ENCODE data around the gene FAM111B.

Gene FAM111B

DNA sequence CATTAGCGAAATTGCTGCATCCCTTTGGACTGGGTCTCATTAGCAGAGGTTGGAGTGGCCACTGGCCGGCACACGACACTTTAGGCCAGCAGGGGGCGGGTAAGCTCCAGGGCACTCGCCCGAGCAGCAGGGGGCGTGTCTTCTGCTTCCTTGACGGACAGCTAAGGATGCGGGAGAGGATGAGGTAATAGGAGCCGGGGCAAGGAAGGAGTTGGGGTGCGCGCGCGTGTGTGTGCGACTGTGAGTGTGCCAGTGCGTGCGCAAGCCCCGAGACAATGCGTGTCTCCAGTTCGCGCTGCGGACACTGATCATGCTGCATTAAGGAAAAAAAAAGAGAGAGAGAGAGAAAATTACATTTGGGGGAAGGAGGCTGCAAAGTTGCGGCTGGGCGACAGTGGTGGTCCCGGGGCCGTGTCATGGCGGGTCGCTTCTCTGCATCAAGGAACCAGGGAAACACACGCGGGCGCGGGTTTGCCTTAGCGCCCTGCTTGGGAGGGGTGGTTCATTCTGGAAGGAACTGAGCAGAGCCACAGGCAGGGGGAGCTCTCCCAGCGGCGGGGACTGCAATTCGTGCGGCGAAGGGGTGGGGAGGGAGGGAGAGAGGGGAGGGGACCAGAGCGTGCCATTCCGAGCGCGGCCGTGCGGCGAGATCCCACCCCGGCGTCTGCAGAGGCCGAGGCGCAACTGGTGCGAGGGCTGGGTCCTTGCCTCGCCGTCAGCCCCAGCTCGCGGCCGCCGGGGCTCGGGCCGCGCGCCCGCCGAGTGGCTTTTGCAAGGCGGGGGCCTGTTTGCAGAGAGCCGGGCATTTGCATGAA is 64.7 kb downstream of the FAM111B start, which contains the start of gene DTX4:
Gene DTX4, plus strand, starts transcription at position 625 of the 815 bp plus-strand sequence. CDS start 464 bp downstream, outside the sequence.
- peak within 1 kb of the TSS; percentile 92 for H3K4me2 ChIP-seq (ENCODE audit: insufficient read depth, low read length, poor library complexity, severe bottlenecking)
- no peak within 1 kb of the TSS for H4K91ac ChIP-seq (ENCODE audit: low read depth, low read length, poor library complexity)
- DNase-seq (ENCODE audit: low spot score): peak; percentile 93
- peak within 1 kb of the TSS; percentile 97 for H3K9ac ChIP-seq (ENCODE audit: low read depth, low read length, poor library complexity)
- peaks cover 17 to 20% of the 10 kb centered on the region in 2 donors for H3K4me1 ChIP-seq (ENCODE audit: control insufficient read depth in 2 of 2, insufficient read depth in 1 of 2, low read depth in 1 of 2, low read length in 2 of 2)
- H3K4me3 ChIP-seq (ENCODE audit: low read length in 2 of 2): peak within 1 kb of the TSS; percentile 86 to 95
- H2BK15ac ChIP-seq (ENCODE audit: low read length): peak within 1 kb of the TSS; percentile 91
- no peaks in the 10 kb centered on the region for H3K27me3 ChIP-seq (ENCODE audit: control insufficient read depth in 3 of 3, insufficient read depth in 3 of 3, low read depth in 1 of 3, low read length in 3 of 3)
- peak within 1 kb of the TSS; percentile 99 for H3K14ac ChIP-seq (ENCODE audit: low read length)
- H3K4ac ChIP-seq (ENCODE audit: low read length): no peak within 1 kb of the TSS
- peaks cover 5% of the 10 kb centered on the region for H3K79me1 ChIP-seq (ENCODE audit: low read depth, low read length)
- peak within 1 kb of the TSS; percentile 99 for H3K18ac ChIP-seq (ENCODE audit: low read length)
- H2AK5ac ChIP-seq (ENCODE audit: low read depth, low read length): peak within 1 kb of the TSS; percentile 98
- H2BK12ac ChIP-seq (ENCODE audit: low read length): peak within 1 kb of the TSS; percentile 98
- peaks cover 3 to 21% of the 10 kb centered on the region in 2 donors for H3K36me3 ChIP-seq (replicated peaks in 1 of 2; ENCODE audit: control insufficient read depth in 2 of 2, insufficient read depth in 2 of 2, low read length in 2 of 2)
- no CpG with 5 or more reads among the region's 64 CpGs for WGBS, 2 donors (ENCODE audit: extremely low coverage in 2 of 2, insufficient read length in 2 of 2, insufficient replicate concordance in 1 of 2)
- H3K23ac ChIP-seq (ENCODE audit: low read depth, low read length, poor library complexity): peak within 1 kb of the TSS; percentile 89
- peak within 1 kb of the TSS; percentile 82 for H2BK120ac ChIP-seq (ENCODE audit: low read depth, low read length)
- no peak within 1 kb of the TSS for H4K8ac ChIP-seq (ENCODE audit: low read depth, low read length)
- H3K9me3 ChIP-seq (replicated peaks in 1 of 2; ENCODE audit: control insufficient read depth in 2 of 2, insufficient read depth in 1 of 2, low read depth in 1 of 2, low read length in 2 of 2): peaks cover 0 to 5% of the 10 kb centered on the region in 2 donors
- peak within 1 kb of the TSS; percentile 89 for H2AFZ ChIP-seq (ENCODE audit: low read length)
- peak within 1 kb of the TSS; percentile 89 for H3K27ac ChIP-seq (replicated peaks; ENCODE audit: low read length)
- H2BK5ac ChIP-seq (ENCODE audit: low read length): peak within 1 kb of the TSS; percentile 97

DNA sequence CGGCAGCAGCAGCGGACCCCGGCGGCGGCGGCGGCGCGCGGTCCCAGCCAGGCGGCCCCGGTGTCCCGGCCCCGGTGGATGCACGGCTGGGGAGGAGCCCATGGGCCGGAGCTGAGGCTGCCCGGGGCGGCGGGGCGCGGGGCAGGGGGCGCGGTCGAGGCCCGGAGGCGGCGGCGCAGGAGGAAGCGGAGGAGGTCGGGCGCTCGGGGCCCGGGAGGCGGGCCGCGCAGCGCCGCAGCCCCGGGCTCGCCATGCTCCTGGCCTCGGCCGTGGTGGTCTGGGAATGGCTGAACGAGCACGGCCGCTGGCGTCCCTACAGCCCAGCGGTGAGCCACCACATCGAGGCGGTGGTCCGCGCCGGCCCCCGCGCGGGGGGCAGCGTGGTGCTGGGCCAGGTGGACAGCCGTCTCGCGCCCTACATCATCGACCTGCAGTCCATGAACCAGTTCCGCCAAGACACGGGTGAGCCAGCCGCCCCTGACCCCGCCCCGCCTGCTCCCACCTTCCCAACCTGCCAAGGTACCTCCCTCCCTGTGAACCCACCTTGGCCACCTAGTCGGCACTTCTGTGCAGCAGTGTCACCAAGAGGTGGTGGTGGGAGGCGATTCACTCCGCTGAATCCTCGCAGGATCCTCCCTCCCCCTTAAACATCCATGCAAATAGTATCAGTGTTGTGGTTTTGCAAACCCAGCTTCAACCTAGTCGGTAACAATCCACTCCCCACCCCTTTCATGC is 65.5 kb downstream of the FAM111B start:
- Histone ChIP-seq H3K14ac (ENCODE audit: low read length) (peak overlapping the region; percentile 99), H3K4me2 (ENCODE audit: insufficient read depth, low read length, poor library complexity, severe bottlenecking) (peak overlapping the region; percentile 91), H2BK15ac (ENCODE audit: low read length) (peak overlapping the region; percentile 24), H3K4ac (ENCODE audit: low read length) (no peak overlapping the region), H3K79me1 (ENCODE audit: low read depth, low read length) (peaks cover 6% of the 10 kb centered on the region), H3K4me3 (ENCODE audit: low read length in 2 of 2) (peak overlapping the region; percentile 86 to 95), H2AK5ac (ENCODE audit: low read depth, low read length) (peak overlapping the region; percentile 41), H3K18ac (ENCODE audit: low read length) (peak overlapping the region; percentile 99), H3K4me1 (ENCODE audit: control insufficient read depth in 2 of 2, insufficient read depth in 1 of 2, low read depth in 1 of 2, low read length in 2 of 2) (peaks cover 17 to 20% of the 10 kb centered on the region in 2 donors), H3K23ac (ENCODE audit: low read depth, low read length, poor library complexity) (peak overlapping the region; percentile 89), H2BK5ac (ENCODE audit: low read length) (peak overlapping the region; percentile 97), H2AFZ (ENCODE audit: low read length) (peak overlapping the region; percentile 76), H4K8ac (ENCODE audit: low read depth, low read length) (no peak overlapping the region), H3K36me3 (replicated peaks in 1 of 2; ENCODE audit: control insufficient read depth in 2 of 2, insufficient read depth in 2 of 2, low read length in 2 of 2) (peaks cover 9 to 29% of the 10 kb centered on the region in 2 donors), H4K91ac (ENCODE audit: low read depth, low read length, poor library complexity) (no peak overlapping the region), H3K9me3 (replicated peaks in 1 of 2; ENCODE audit: control insufficient read depth in 2 of 2, insufficient read depth in 1 of 2, low read depth in 1 of 2, low read length in 2 of 2) (peaks cover 0 to 12% of the 10 kb centered on the region in 2 donors), H2BK12ac (ENCODE audit: low read length) (peak overlapping the region; percentile 98), H3K9ac (ENCODE audit: low read depth, low read length, poor library complexity) (peak overlapping the region; percentile 97), H3K27me3 (ENCODE audit: control insufficient read depth in 3 of 3, insufficient read depth in 3 of 3, low read depth in 1 of 3, low read length in 3 of 3) (no peaks in the 10 kb centered on the region), H3K27ac (replicated peaks; ENCODE audit: low read length) (peak overlapping the region; percentile 89), H2BK120ac (ENCODE audit: low read depth, low read length) (peak overlapping the region; percentile 43)
- no peak for DNase-seq (ENCODE audit: low spot score)
- no CpG with 5 or more reads among the region's 70 CpGs for WGBS, 2 donors (ENCODE audit: extremely low coverage in 2 of 2, insufficient read length in 2 of 2, insufficient replicate concordance in 1 of 2)

DNA sequence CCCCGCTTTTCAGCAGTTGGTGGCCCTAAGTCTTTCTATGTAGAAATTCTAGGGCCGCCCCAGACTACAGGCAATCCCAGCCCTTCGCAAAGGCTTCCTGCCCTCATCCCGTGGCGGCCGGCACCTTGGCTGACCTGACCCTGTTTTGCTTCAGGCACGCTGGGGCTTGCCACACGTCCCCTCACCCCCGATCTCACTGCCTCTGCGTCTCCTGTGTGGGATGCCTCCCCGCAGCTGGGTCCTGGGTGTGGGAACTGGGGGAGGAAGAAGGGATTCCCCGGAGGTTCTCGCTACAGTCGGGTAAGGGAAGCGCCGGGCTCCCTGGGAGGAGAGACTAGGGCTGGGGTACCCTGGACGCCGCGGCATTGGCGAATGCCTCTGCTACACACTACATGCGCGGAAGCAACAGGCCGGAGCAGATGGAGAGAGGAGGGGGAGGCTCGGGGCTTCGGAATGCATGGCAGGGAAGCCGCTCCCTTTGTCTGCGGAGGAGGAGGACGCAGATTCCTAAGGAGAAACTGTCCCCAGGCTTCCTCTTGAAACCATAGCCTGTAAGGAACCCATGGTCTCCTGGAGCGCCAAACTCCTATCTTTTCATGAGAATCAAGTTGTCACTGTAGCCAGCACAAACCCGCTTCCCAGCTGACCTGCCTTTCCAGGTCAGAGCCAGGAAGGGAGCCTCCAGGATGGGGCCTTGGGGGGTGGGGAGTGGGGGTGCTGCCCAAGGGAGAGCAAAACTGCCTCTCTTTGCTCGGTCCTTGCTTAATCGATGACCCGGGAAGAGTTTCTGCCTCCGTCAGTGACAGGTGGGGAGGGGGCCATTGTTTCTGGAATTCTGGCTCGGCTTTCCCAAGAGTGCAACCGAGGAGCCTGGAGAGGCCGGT is 66.3 kb downstream of the FAM111B start:
- Histone ChIP-seq H2BK15ac (ENCODE audit: low read length) (peak overlapping the region; percentile 91), H3K4ac (ENCODE audit: low read length) (no peak overlapping the region), H4K8ac (ENCODE audit: low read depth, low read length) (no peak overlapping the region), H3K4me3 (ENCODE audit: low read length in 2 of 2) (peak overlapping the region; percentile 86 to 95), H3K27me3 (ENCODE audit: control insufficient read depth in 3 of 3, insufficient read depth in 3 of 3, low read depth in 1 of 3, low read length in 3 of 3) (no peaks in the 10 kb centered on the region), H3K27ac (replicated peaks; ENCODE audit: low read length) (peak overlapping the region; percentile 89), H3K9ac (ENCODE audit: low read depth, low read length, poor library complexity) (peak overlapping the region; percentile 97), H3K14ac (ENCODE audit: low read length) (peak overlapping the region; percentile 83), H2BK5ac (ENCODE audit: low read length) (peak overlapping the region; percentile 97), H2BK120ac (ENCODE audit: low read depth, low read length) (peak overlapping the region; percentile 82), H3K36me3 (replicated peaks in 1 of 2; ENCODE audit: control insufficient read depth in 2 of 2, insufficient read depth in 2 of 2, low read length in 2 of 2) (peaks cover 11 to 38% of the 10 kb centered on the region in 2 donors), H2AFZ (ENCODE audit: low read length) (peak overlapping the region; percentile 76), H3K23ac (ENCODE audit: low read depth, low read length, poor library complexity) (peak overlapping the region; percentile 75), H2BK12ac (ENCODE audit: low read length) (peak overlapping the region; percentile 98), H3K79me1 (ENCODE audit: low read depth, low read length) (peaks cover 6% of the 10 kb centered on the region), H4K91ac (ENCODE audit: low read depth, low read length, poor library complexity) (no peak overlapping the region), H3K9me3 (replicated peaks in 1 of 2; ENCODE audit: control insufficient read depth in 2 of 2, insufficient read depth in 1 of 2, low read depth in 1 of 2, low read length in 2 of 2) (peaks cover 0 to 20% of the 10 kb centered on the region in 2 donors), H3K4me2 (ENCODE audit: insufficient read depth, low read length, poor library complexity, severe bottlenecking) (peak overlapping the region; percentile 91), H3K18ac (ENCODE audit: low read length) (peak overlapping the region; percentile 99), H2AK5ac (ENCODE audit: low read depth, low read length) (peak overlapping the region; percentile 98), H3K4me1 (ENCODE audit: control insufficient read depth in 2 of 2, insufficient read depth in 1 of 2, low read depth in 1 of 2, low read length in 2 of 2) (peaks cover 20% of the 10 kb centered on the region in 2 donors)
- no CpG with 5 or more reads among the region's 37 CpGs for WGBS, 2 donors (ENCODE audit: extremely low coverage in 2 of 2, insufficient read length in 2 of 2, insufficient replicate concordance in 1 of 2)
- DNase-seq (ENCODE audit: low spot score): no peak
